HepG2 (cell line): ENCODE data around the gene RPH3AL. TPM values are rescaled to one million over a fixed set of nuclear protein-coding genes. Genes with fewer than 3 reads are reported as not detected.

ENCODE experiments used
- DZIP1 ChIP-seq: sonication (generic); formaldehyde crosslinking; IDR thresholded peaks from 2 replicates; pipeline ENCODE4 v1.5.0; 2020; ENCODE audit warnings: mild to moderate bottlenecking, missing genetic modification reagents
- ELF3 ChIP-seq: IDR thresholded peaks from 2 replicates; pipeline ENCODE4 v1.6.1; 2016; ENCODE audit warnings: missing genetic modification reagents, missing compliant biosample characterization
- ETV6 ChIP-seq: sonication (generic); formaldehyde crosslinking; conservative IDR thresholded peaks from 2 replicates; pipeline ENCODE4 v1.4.0; 2020; ENCODE audit warnings: missing genetic modification reagents
- FOSL2 ChIP-seq: sonication (generic); formaldehyde crosslinking; IDR thresholded peaks from 2 replicates; pipeline ENCODE4 v1.4.0; 2020; ENCODE audit warnings: missing genetic modification reagents
- JUNB ChIP-seq: sonication (generic); formaldehyde crosslinking; IDR thresholded peaks from 2 replicates; pipeline ENCODE4 v1.8.0; 2022; ENCODE audit warnings: missing genetic modification reagents, mild to moderate bottlenecking, borderline replicate concordance
- MED1 ChIP-seq: sonication (generic); formaldehyde crosslinking; IDR thresholded peaks from 2 replicates; pipeline ENCODE4 v1.4.0; 2020; ENCODE audit warnings: missing genetic modification reagents
- NCOA5 ChIP-seq: sonication (generic); formaldehyde crosslinking; IDR thresholded peaks from 2 replicates; pipeline ENCODE4 v1.4.0; 2020; ENCODE audit warnings: missing genetic modification reagents
- NONO ChIP-seq, 2 experiments: fragments of 450-650 bp in 1 of 2; sonication (generic) in 1 of 2; formaldehyde crosslinking in 1 of 2; IDR thresholded peaks in 1 of 2; conservative IDR thresholded peaks in 1 of 2; 2 replicates each; pipeline versions ENCODE4 v1.6.1 to v1.8.0; 2017 to 2022; ENCODE audit warnings: mild to moderate bottlenecking in 1 of 2, missing genetic modification reagents in 1 of 2, moderate library complexity in 1 of 2
- NR2F6 ChIP-seq, 2 experiments: IDR thresholded peaks; 2 replicates each; pipeline ENCODE4 v1.6.1; 2016; ENCODE audit warnings: antibody characterized with exemption in 1 of 2, mild to moderate bottlenecking in 1 of 2
- PHF5A ChIP-seq: IDR thresholded peaks from one replicate; pipeline ENCODE4 v1.6.1; 2018; ENCODE audit warnings: low read depth, missing genetic modification reagents; ENCODE audit not compliant: unreplicated experiment
- POGZ ChIP-seq: sonication (generic); formaldehyde crosslinking; IDR thresholded peaks from 2 replicates; pipeline ENCODE4 v1.4.0; 2020; ENCODE audit warnings: mild to moderate bottlenecking, missing genetic modification reagents
- RARA ChIP-seq: IDR thresholded peaks from 2 replicates; pipeline ENCODE4 v1.6.1; 2016; ENCODE audit warnings: missing genetic modification reagents, missing compliant biosample characterization
- SIN3B ChIP-seq: fragments of 150-350 bp; IDR thresholded peaks from 2 replicates; pipeline ENCODE4 v1.6.1; 2014; ENCODE audit warnings: low read length
- STAT5B ChIP-seq: sonication (generic); formaldehyde crosslinking; IDR thresholded peaks from 2 replicates; pipeline ENCODE4 v1.4.0; 2020; ENCODE audit warnings: missing genetic modification reagents
- ZBTB10 ChIP-seq: sonication (generic); formaldehyde crosslinking; IDR thresholded peaks from 2 replicates; pipeline ENCODE4 v1.4.0; 2020; ENCODE audit warnings: missing genetic modification reagents, borderline replicate concordance
- ZBTB38 ChIP-seq: sonication (generic); formaldehyde crosslinking; IDR thresholded peaks from 2 replicates; pipeline ENCODE4 v1.5.1; 2020; ENCODE audit warnings: mild to moderate bottlenecking, missing genetic modification reagents
- ZNF296 ChIP-seq: sonication (generic); formaldehyde crosslinking; conservative IDR thresholded peaks from 2 replicates; pipeline ENCODE4 v1.5.0; 2020; ENCODE audit warnings: mild to moderate bottlenecking, missing genetic modification reagents
- ZNF451 ChIP-seq: sonication (generic); formaldehyde crosslinking; IDR thresholded peaks from 2 replicates; pipeline ENCODE4 v1.5.0; 2020; ENCODE audit warnings: mild to moderate bottlenecking, missing genetic modification reagents
- ZNF619 ChIP-seq: sonication (generic); formaldehyde crosslinking; IDR thresholded peaks from 2 replicates; pipeline ENCODE4 v1.4.0; 2020; ENCODE audit warnings: mild to moderate bottlenecking, missing genetic modification reagents
- ZNF639 ChIP-seq: conservative IDR thresholded peaks from 2 replicates; pipeline ENCODE4 v1.6.1; 2018; ENCODE audit warnings: missing genetic modification reagents
- ZNF782 ChIP-seq: sonication (generic); formaldehyde crosslinking; IDR thresholded peaks from 2 replicates; pipeline ENCODE4 v1.4.0; 2020; ENCODE audit warnings: missing genetic modification reagents, mild to moderate bottlenecking, borderline replicate concordance
- polyA plus RNA-seq, 8 experiments: library from polyadenylated mRNA; depleted of rRNA in 3 of 8; stranded (reverse) in 7 of 8; unstranded in 1 of 8; fragments of >200 nt; fragmentation: Illumina TruSeq in 4 of 8; extraction: Trizol in 4 of 8; gene quantifications; 2 replicates each; pipeline versions ENCODE4 v1.2.1 to v1.2.3, GENCODE V29; 2011 to 2016; ENCODE audit warnings: low read depth in 4 of 8, missing spikeins in 1 of 8, mixed read lengths in 1 of 8; ENCODE audit not compliant: insufficient read depth in 1 of 8
- total RNA-seq, 5 experiments: library from RNA; depleted of rRNA; stranded (reverse); fragments of >200 nt; fragmentation: Illumina TruSeq; extraction: Trizol; gene quantifications; 2 replicates each; pipeline ENCODE4 v1.2.3, GENCODE V29; 2016; ENCODE audit warnings: low read depth in 1 of 5

RPH3AL gene
- total and polyA plus RNA-seq, 2 of the 13 experiments (the other 11 are each of a cell fraction or from before 2014, with no cell fraction given): 7.8 to 16.4 TPM

GRCh38 chr17:386141-386876, 33.7 kb upstream of the RPH3AL start (continued):
- TF ChIP-seq ZNF619: peak; percentile 26; the same call in 1 of the 2 replicates
- TF ChIP-seq ZNF639 (CRISPR knock-in tag): peak; percentile 33; the same call in 1 of the 2 replicates
- no peak for TF ChIP-seq ZNF782 (CRISPR knock-in tag)
- TF ChIP-seq ELF3 (CRISPR knock-in tag): peak; percentile 41
- 0 out of 2 replicates have a peak, but pooled peaks have one; percentile 62 for TF ChIP-seq ZNF296
- TF ChIP-seq PHF5A (CRISPR knock-in tag): no peak
- no peak for TF ChIP-seq SIN3B
- 0 out of 2 replicates have a peak, but pooled peaks have one; percentile 26 for TF ChIP-seq ZBTB38
- TF ChIP-seq NR2F6 (IDR thresholded peaks at IDR 0.05): peak; percentile 34; the same call in 1 of the 2 replicates
- peak; percentile 66 for TF ChIP-seq NR2F6 (CRISPR knock-in tag; IDR thresholded peaks at IDR 0.05)
- TF ChIP-seq MED1 (CRISPR knock-in tag): peak; percentile 63
- TF ChIP-seq ZBTB10 (CRISPR knock-in tag): peak; percentile 71; the same call in 1 of the 2 replicates
- peak; percentile 19 for TF ChIP-seq RARA
- TF ChIP-seq ETV6 (CRISPR knock-in tag): no peak
- TF ChIP-seq ZNF451: 0 out of 2 replicates have a peak, but pooled peaks have one; percentile 43
- TF ChIP-seq POGZ (CRISPR knock-in tag): peak; percentile 49; the same call in 1 of the 2 replicates
- TF ChIP-seq NCOA5 (CRISPR knock-in tag): no peak
- no peak for TF ChIP-seq DZIP1 (CRISPR knock-in tag)
- no peak for TF ChIP-seq JUNB (CRISPR knock-in tag)
- TF ChIP-seq FOSL2 (CRISPR knock-in tag): 0 out of 2 replicates have a peak, but pooled peaks have one; percentile 5
- TF ChIP-seq NONO (IDR thresholded peaks at IDR 0.05): no peak
- peak; percentile 84; the same call in 1 of the 2 replicates for TF ChIP-seq NONO (CRISPR knock-in tag; conservative IDR thresholded peaks at IDR 0.05)
- no peak for TF ChIP-seq STAT5B (CRISPR knock-in tag)
